ENCODE measurements around the gene TSHZ2.

Gene TSHZ2

DNA sequence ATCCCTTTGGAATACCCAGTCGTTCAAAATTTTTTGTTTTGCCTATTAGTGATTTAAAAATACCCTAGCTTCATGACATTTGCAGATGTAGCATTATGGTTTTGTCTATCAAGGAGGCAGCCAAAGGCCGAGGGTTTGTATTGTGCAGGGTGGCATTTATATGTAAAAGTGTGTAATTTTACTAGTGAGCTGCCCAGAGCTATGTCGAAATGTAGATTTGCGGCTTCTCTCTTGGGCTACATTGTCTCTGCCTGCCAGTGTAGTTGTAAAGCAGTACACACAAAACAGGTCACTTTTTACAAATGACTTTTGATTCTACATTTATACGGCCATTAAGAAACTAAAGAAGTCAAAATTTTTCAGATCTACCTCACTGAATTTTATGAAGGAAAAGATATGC lies 87.7 kb downstream of the TSHZ2 start:
- H3K27me3 ChIP-seq (ENCODE audit: insufficient read depth, low read length), result no peaks in the 10 kb centered on the region
- H3K79me2 ChIP-seq (ENCODE audit: insufficient read depth, low read length), result no peaks in the 10 kb centered on the region
- no peak overlapping the region for H3K9ac ChIP-seq (ENCODE audit: low read length)
- H3K36me3 ChIP-seq (ENCODE audit: insufficient read depth, low read length), result no peaks in the 10 kb centered on the region
- TF ChIP-seq EZH2 (IDR thresholded peaks at IDR 0.05; ENCODE audit: borderline replicate concordance, low read length), result no peak
- TF ChIP-seq, protein P1, sequence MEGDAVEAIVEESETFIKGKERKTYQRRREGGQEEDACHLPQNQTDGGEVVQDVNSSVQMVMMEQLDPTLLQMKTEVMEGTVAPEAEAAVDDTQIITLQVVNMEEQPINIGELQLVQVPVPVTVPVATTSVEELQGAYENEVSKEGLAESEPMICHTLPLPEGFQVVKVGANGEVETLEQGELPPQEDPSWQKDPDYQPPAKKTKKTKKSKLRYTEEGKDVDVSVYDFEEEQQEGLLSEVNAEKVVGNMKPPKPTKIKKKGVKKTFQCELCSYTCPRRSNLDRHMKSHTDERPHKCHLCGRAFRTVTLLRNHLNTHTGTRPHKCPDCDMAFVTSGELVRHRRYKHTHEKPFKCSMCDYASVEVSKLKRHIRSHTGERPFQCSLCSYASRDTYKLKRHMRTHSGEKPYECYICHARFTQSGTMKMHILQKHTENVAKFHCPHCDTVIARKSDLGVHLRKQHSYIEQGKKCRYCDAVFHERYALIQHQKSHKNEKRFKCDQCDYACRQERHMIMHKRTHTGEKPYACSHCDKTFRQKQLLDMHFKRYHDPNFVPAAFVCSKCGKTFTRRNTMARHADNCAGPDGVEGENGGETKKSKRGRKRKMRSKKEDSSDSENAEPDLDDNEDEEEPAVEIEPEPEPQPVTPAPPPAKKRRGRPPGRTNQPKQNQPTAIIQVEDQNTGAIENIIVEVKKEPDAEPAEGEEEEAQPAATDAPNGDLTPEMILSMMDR (IDR thresholded peaks at IDR 0.05; ENCODE audit: low read length), result no peak
- H3K9me3 ChIP-seq (ENCODE audit: low read length), result no peaks in the 10 kb centered on the region
- no peaks in the 10 kb centered on the region for H3K4me1 ChIP-seq (ENCODE audit: insufficient read depth, low read length, severe bottlenecking)
- no peaks in the 10 kb centered on the region for H3K9me2 ChIP-seq (ENCODE audit: low read depth, low read length)
- no peak overlapping the region for H3K4me2 ChIP-seq (ENCODE audit: low read length)
- H3K27ac ChIP-seq (ENCODE audit: low read depth, low read length, poor library complexity, severe bottlenecking), result no peak overlapping the region
- H2AFZ ChIP-seq (ENCODE audit: low read length), result no peak overlapping the region
- H4K20me1 ChIP-seq (ENCODE audit: insufficient read depth, low read length), result no peaks in the 10 kb centered on the region
- no peak overlapping the region for H3K4me3 ChIP-seq (ENCODE audit: low read depth, low read length, poor library complexity, severe bottlenecking)
- H3F3A ChIP-seq (ENCODE audit: insufficient read depth, low read length), result no peaks in the 10 kb centered on the region

DNA sequence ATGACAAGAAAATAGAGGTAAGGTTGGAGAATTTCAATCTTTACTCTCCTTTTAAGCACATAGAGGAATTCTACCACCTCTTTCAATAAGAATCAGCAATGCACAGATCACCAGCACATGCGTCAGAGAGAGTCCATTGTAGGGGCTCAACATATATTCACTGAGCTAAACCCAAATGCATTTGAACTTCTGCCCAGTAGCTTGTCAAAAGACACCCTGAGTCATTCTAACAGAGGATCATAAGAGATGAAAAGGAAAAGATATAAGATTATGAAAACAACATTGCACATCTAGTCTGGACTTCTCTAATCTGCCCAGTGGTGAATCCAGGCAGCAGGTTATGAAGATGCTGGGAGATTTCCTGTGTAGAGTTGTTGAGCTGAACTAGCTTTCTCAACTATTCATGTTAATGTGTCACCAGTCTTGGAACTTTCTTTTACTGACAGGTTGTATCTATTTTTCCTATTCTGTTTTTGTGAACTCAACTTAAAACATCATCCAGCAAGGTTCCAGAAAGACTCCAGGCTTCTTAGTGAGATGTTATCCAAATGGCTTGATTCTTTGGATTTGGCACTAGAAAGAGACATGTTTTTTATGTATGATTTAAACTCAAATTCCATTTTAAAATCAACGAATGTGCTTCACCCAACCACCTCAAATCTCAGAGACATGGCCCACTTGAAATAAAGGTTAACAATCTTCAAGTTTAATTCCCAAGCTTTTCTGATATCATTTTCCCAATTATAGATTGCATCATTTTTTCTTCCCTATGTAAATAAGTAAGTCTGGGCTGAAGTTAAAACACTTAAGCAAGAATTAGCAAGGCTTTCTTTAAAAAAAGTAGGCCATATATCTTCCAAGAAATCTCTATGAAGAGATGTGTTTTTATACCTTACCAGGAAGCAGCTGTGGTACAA lies 89.3 kb downstream of the TSHZ2 start:
- H4K20me1 ChIP-seq (ENCODE audit: insufficient read depth, low read length), result no peaks in the 10 kb centered on the region
- no peaks in the 10 kb centered on the region for H3K79me2 ChIP-seq (ENCODE audit: insufficient read depth, low read length)
- TF ChIP-seq, protein P1 (IDR thresholded peaks at IDR 0.05; ENCODE audit: low read length), result no peak
- no peak for TF ChIP-seq EZH2 (IDR thresholded peaks at IDR 0.05; ENCODE audit: borderline replicate concordance, low read length)
- no peaks in the 10 kb centered on the region for H3K4me1 ChIP-seq (ENCODE audit: insufficient read depth, low read length, severe bottlenecking)
- no peaks in the 10 kb centered on the region for H3K36me3 ChIP-seq (ENCODE audit: insufficient read depth, low read length)
- no peak overlapping the region for H3K4me2 ChIP-seq (ENCODE audit: low read length)
- no peaks in the 10 kb centered on the region for H3F3A ChIP-seq (ENCODE audit: insufficient read depth, low read length)
- no peak overlapping the region for H3K4me3 ChIP-seq (ENCODE audit: low read depth, low read length, poor library complexity, severe bottlenecking)
- H3K9ac ChIP-seq (ENCODE audit: low read length), result no peak overlapping the region
- peaks cover 6% of the 10 kb centered on the region; the same call in 1 of the 2 replicates for H3K27me3 ChIP-seq (ENCODE audit: insufficient read depth, low read length)
- H3K9me2 ChIP-seq (ENCODE audit: low read depth, low read length), result no peaks in the 10 kb centered on the region
- H3K27ac ChIP-seq (ENCODE audit: low read depth, low read length, poor library complexity, severe bottlenecking), result no peak overlapping the region
- H2AFZ ChIP-seq (ENCODE audit: low read length), result no peak overlapping the region
- no peaks in the 10 kb centered on the region for H3K9me3 ChIP-seq (ENCODE audit: low read length)

DNA sequence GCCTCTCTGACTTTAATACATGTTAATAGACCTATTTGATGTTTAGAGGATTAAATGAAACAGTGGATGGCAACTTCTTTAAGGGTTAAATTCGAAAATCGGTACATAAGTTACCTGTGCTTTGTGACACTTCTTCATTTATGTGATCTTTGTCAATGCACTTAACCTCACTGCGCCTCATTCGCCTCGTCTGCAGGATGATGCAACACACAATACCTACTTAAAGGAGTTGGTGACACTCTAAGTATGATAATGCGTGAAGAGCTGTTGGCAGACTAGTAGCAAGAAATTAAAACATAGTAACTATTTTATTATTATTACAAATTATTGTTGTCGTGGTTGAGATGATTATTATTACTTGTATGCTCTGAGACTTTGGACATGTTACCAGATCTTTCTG lies 92.8 kb downstream of the TSHZ2 start:
- H3K9me3 ChIP-seq (ENCODE audit: low read length), result 0 out of 2 replicates have a peak, but pooled peaks cover 3% of the 10 kb centered on the region
- peaks cover 14% of the 10 kb centered on the region; the same call in 1 of the 2 replicates for H3K27me3 ChIP-seq (ENCODE audit: insufficient read depth, low read length)
- H3K4me3 ChIP-seq (ENCODE audit: low read depth, low read length, poor library complexity, severe bottlenecking), result no peak overlapping the region
- H3K4me1 ChIP-seq (ENCODE audit: insufficient read depth, low read length, severe bottlenecking), result no peaks in the 10 kb centered on the region
- no peaks in the 10 kb centered on the region for H3K79me2 ChIP-seq (ENCODE audit: insufficient read depth, low read length)
- no peak overlapping the region for H3K9ac ChIP-seq (ENCODE audit: low read length)
- H4K20me1 ChIP-seq (ENCODE audit: insufficient read depth, low read length), result no peaks in the 10 kb centered on the region
- H3K27ac ChIP-seq (ENCODE audit: low read depth, low read length, poor library complexity, severe bottlenecking), result no peak overlapping the region
- TF ChIP-seq, protein P1 (IDR thresholded peaks at IDR 0.05; ENCODE audit: low read length), result no peak
- no peak for TF ChIP-seq EZH2 (IDR thresholded peaks at IDR 0.05; ENCODE audit: borderline replicate concordance, low read length)
- no peaks in the 10 kb centered on the region for H3F3A ChIP-seq (ENCODE audit: insufficient read depth, low read length)
- H2AFZ ChIP-seq (ENCODE audit: low read length), result no peak overlapping the region
- H3K9me2 ChIP-seq (ENCODE audit: low read depth, low read length), result no peaks in the 10 kb centered on the region
- H3K4me2 ChIP-seq (ENCODE audit: low read length), result no peak overlapping the region
- H3K36me3 ChIP-seq (ENCODE audit: insufficient read depth, low read length), result no peaks in the 10 kb centered on the region; the same call in 1 of the 2 replicates

Measured in OCI-LY1 (cell line).